Naive thymus-derived CD4-positive, alpha-beta T cell (primary cell): Measurements from ENCODE around the gene TAF9. TPM values are rescaled to one million over a fixed set of nuclear protein-coding genes. Genes with fewer than 3 reads are reported as not detected.

ENCODE experiments used
- ATAC-seq: fragments of 150-1000 bp; cut with Tn5 transposase; 2 replicates; pipeline ENCODE4 v1.10.0; 2021; ENCODE audit warnings: mild to moderate bottlenecking, moderate library complexity
- CTCF ChIA-PET: fragments of 350-600 bp; sonication (Branson Sonifier 250); formaldehyde crosslinking; loops from one replicate; lab custom pipeline; 2021; ENCODE audit warnings: antibody characterized with exemption; lab: Charles Lee
- POLR2A ChIA-PET: fragments of 350-600 bp; sonication (Branson Sonifier 250); formaldehyde crosslinking; loops from one replicate; lab custom pipeline; 2021; ENCODE audit warnings: antibody characterized with exemption, inconsistent platforms; lab: Charles Lee
- DNase-seq, 9 donors: peaks; one replicate each; pipeline versions ENCODE4 v3.0.0 to v3.0.0-alpha.2; 2020 to 2022; ENCODE audit warnings: mixed read lengths in 1 of 9
- H3K27ac ChIP-seq: one replicate; pipeline ENCODE4 v1.7.0; 2013; ENCODE audit warnings: mild to moderate bottlenecking, low read depth, low read length, moderate library complexity
- H3K27me3 ChIP-seq, 2 donors: one replicate each; pipeline ENCODE4 v1.7.0; 2013; ENCODE audit warnings: low read length in 2 of 2, mild to moderate bottlenecking in 2 of 2, moderate library complexity in 2 of 2; ENCODE audit not compliant: control insufficient read depth in 2 of 2, insufficient read depth in 2 of 2
- H3K36me3 ChIP-seq, 3 experiments: 1 replicate in 2 of 3; 2 replicates in 1 of 3; pipeline ENCODE4 v1.7.0; 2013; ENCODE audit warnings: low read length in 3 of 3, mild to moderate bottlenecking in 3 of 3, moderate library complexity in 1 of 3; ENCODE audit not compliant: insufficient read depth in 3 of 3, control insufficient read depth in 2 of 3
- H3K4me1 ChIP-seq, 2 donors: one replicate each; pipeline ENCODE4 v1.7.0; 2013; ENCODE audit warnings: low read length in 2 of 2, mild to moderate bottlenecking in 2 of 2, moderate library complexity in 1 of 2; ENCODE audit not compliant: control insufficient read depth in 2 of 2, insufficient read depth in 2 of 2
- H3K4me3 ChIP-seq: 2 replicates; pipeline ENCODE4 v1.7.0; 2013; ENCODE audit warnings: mild to moderate bottlenecking, low read length
- H3K9me3 ChIP-seq, 3 experiments: 1 replicate in 2 of 3; 2 replicates in 1 of 3; pipeline ENCODE4 v1.7.0; 2013; ENCODE audit warnings: low read length in 3 of 3; ENCODE audit not compliant: control insufficient read depth in 2 of 3
- H3K27ac Mint-ChIP-seq, 9 donors: one replicate each; pipeline ENCODE4 v1.8.0; 2020 to 2022; ENCODE audit warnings: mixed read lengths in 9 of 9, mild to moderate bottlenecking in 8 of 9, moderate library complexity in 5 of 9, inconsistent platforms in 2 of 9
- H3K27me3 Mint-ChIP-seq, 5 donors: one replicate each; pipeline ENCODE4 v1.8.0; 2021 to 2022; ENCODE audit warnings: mixed read lengths in 5 of 5, mild to moderate bottlenecking in 1 of 5
- H3K36me3 Mint-ChIP-seq, 5 donors: one replicate each; pipeline ENCODE4 v1.8.0; 2020 to 2022; ENCODE audit warnings: mixed read lengths in 5 of 5, mild to moderate bottlenecking in 3 of 5, inconsistent platforms in 1 of 5
- H3K4me1 Mint-ChIP-seq, 7 donors: one replicate each; pipeline ENCODE4 v1.8.0; 2020 to 2022; ENCODE audit warnings: mixed read lengths in 7 of 7, mild to moderate bottlenecking in 3 of 7, inconsistent platforms in 1 of 7
- H3K4me3 Mint-ChIP-seq, 10 donors: one replicate each; pipeline ENCODE4 v1.8.0; 2020 to 2022; ENCODE audit warnings: mild to moderate bottlenecking in 10 of 10, mixed read lengths in 10 of 10, moderate library complexity in 6 of 10, inconsistent platforms in 2 of 10
- H3K9me3 Mint-ChIP-seq, 11 donors: one replicate each; pipeline ENCODE4 v1.8.0; 2020 to 2022; ENCODE audit warnings: mixed read lengths in 11 of 11, mild to moderate bottlenecking in 4 of 11, inconsistent platforms in 1 of 11, moderate library complexity in 1 of 11
- intact Hi-C, 2 donors: fragments of 100-400 bp; cut with micrococcal nuclease; formaldehyde crosslinking; loops; one replicate each; pipeline ENCODE4 v1.15.1; 2023
- polyA plus RNA-seq, 2 donors: library from polyadenylated mRNA; unstranded; fragments of 300-500 nt; fragmentation: Illumina TruSeq; gene quantifications; one replicate each; pipeline ENCODE4 v1.2.3, GENCODE V29; 2021
- total RNA-seq, 6 experiments: library from RNA in 5 of 6; stranded (reverse) in 5 of 6; gene quantifications; 1 replicate in 5 of 6; 2 replicates in 1 of 6; pipeline ENCODE4 v1.2.3 and lab custom pipeline; 2021 to 2026

Gene TAF9
- total and polyA plus RNA-seq, 7 experiments from 2014 or later = 48.5 to 135 (median 53.1) TPM

- Mint-ChIP-seq H3K27me3 (no peaks in the 10 kb centered on the region), H3K9me3 (no peaks in the 10 kb centered on the region), H3K36me3 (peaks cover 6 to 13% (median 10%) of the 10 kb centered on the region in 5 donors), H3K27ac (peak overlapping the region; percentile 95 to 100 (median 98)), H3K4me1 (peaks cover 24 to 67% (median 51%) of the 10 kb centered on the region in 7 donors), H3K4me3 (peak overlapping the region; percentile 91 to 100 (median 97))
- Histone ChIP-seq H3K4me3 (peak overlapping the region; percentile 97), H3K4me1 (peaks cover 18 to 23% of the 10 kb centered on the region in 2 donors), H3K36me3 (peaks cover 0 to 20% (median 8%) of the 10 kb centered on the region in 3 experiments), H3K27ac (peak overlapping the region; percentile 99), H3K9me3 (no peaks in the 10 kb centered on the region), H3K27me3 (no peaks in the 10 kb centered on the region)
- ChIA-PET CTCF (no interaction called here), POLR2A (interaction anchor here (1.3 kb wide), 1 partner anchor 275 kb away, joined by 5 read pairs; the partner anchor contains the start of gene SLC30A5)
- DNase-seq (peak in 7 of 9 donors; percentile 36 to 74 (median 54)), ATAC-seq (peak; percentile 28)
- intact Hi-C loops = loop anchor here (1.0 kb wide), 8 partner anchors 36 to 325 kb away; partner anchors contain the start of genes CCDC125 (in 2 of the 2), CDK7 (in 2 of the 2), CENPH (in 2 of the 2) and CCNB1 (in 1 of the 2)
These were observed 621 bp downstream of the TAF9 start for GRCh38 chr5:69368458-69369339.

GRCh38 chr5:69367697-69368279 is 1.5 kb downstream of the TAF9 start:
- ChIA-PET POLR2A (interaction anchor here (1.1 to 1.3 kb wide), 2 partner anchors 61 to 274 kb away, joined by 3 to 5 read pairs; partner anchors contain the start of gene SLC30A5), CTCF (no interaction called here)
- Mint-ChIP-seq H3K27me3 (no peaks in the 10 kb centered on the region), H3K4me3 (peak overlapping the region; percentile 91 to 100 (median 97)), H3K27ac (peak overlapping the region; percentile 95 to 100 (median 98)), H3K4me1 (peaks cover 22 to 69% (median 53%) of the 10 kb centered on the region in 7 donors), H3K9me3 (no peaks in the 10 kb centered on the region), H3K36me3 (peaks cover 4 to 19% (median 13%) of the 10 kb centered on the region in 5 donors)
- Histone ChIP-seq H3K27ac (peak overlapping the region; percentile 99), H3K9me3 (no peaks in the 10 kb centered on the region), H3K4me1 (peaks cover 18 to 23% of the 10 kb centered on the region in 2 donors), H3K27me3 (no peaks in the 10 kb centered on the region), H3K4me3 (peak overlapping the region; percentile 97), H3K36me3 (peaks cover 4 to 25% (median 8%) of the 10 kb centered on the region in 3 experiments)
- DNase-seq (no peak), ATAC-seq (no peak)
- intact Hi-C loops = no loop called here

- Mint-ChIP-seq H3K27me3 (no peaks in the 10 kb centered on the region), H3K36me3 (peaks cover 4 to 19% (median 13%) of the 10 kb centered on the region in 5 donors), H3K9me3 (no peaks in the 10 kb centered on the region), H3K4me1 (peaks cover 22 to 52% (median 39%) of the 10 kb centered on the region in 7 donors), H3K4me3 (peak overlapping the region in 1 of 10 donors; percentile 25), H3K27ac (peak overlapping the region in 3 of 9 donors; percentile 4 to 16 (median 12))
- ChIA-PET CTCF (no interaction called here), POLR2A (interaction anchor here (0.9 kb wide), 1 partner anchor 271 kb away, joined by 3 read pairs; the partner anchor contains the start of gene SLC30A5)
- H3K27me3 ChIP-seq = no peaks in the 10 kb centered on the region
- intact Hi-C loops = no loop called here
- H3K4me3 ChIP-seq = no peak overlapping the region
- H3K4me1 ChIP-seq = peaks cover 13 to 15% of the 10 kb centered on the region in 2 donors
- no peaks in the 10 kb centered on the region for H3K9me3 ChIP-seq
- DNase-seq (no peak), ATAC-seq (no peak)
- peaks cover 5 to 31% (median 8%) of the 10 kb centered on the region in 3 experiments for H3K36me3 ChIP-seq
- no peak overlapping the region for H3K27ac ChIP-seq
These were observed 4.5 kb downstream of the TAF9 start for GRCh38 chr5:69364850-69365249.

GRCh38 chr5:69364414-69364813 is 4.9 kb downstream of the TAF9 start:
- H3K27me3 ChIP-seq = no peaks in the 10 kb centered on the region
- Mint-ChIP-seq H3K4me3 (no peak overlapping the region), H3K36me3 (peaks cover 4 to 19% (median 13%) of the 10 kb centered on the region in 5 donors), H3K4me1 (peaks cover 22 to 57% (median 39%) of the 10 kb centered on the region in 7 donors), H3K27ac (peak overlapping the region in 3 of 9 donors; percentile 24 to 80 (median 45)), H3K27me3 (no peaks in the 10 kb centered on the region), H3K9me3 (no peaks in the 10 kb centered on the region)
- H3K4me1 ChIP-seq = peaks cover 13 to 15% of the 10 kb centered on the region in 2 donors
- ATAC-seq (peak; percentile 30), DNase-seq (peak in 5 of 9 donors; percentile 25 to 33 (median 29))
- intact Hi-C loops = no loop called here
- no peak overlapping the region for H3K4me3 ChIP-seq
- POLR2A ChIA-PET = no interaction called here
- H3K9me3 ChIP-seq = no peaks in the 10 kb centered on the region
- CTCF ChIA-PET = interaction anchor here (1.5 kb wide), 1 partner anchor 8 kb away, joined by 3 read pairs; no protein-coding TSS in a partner anchor
- H3K36me3 ChIP-seq = peaks cover 5 to 31% (median 8%) of the 10 kb centered on the region in 3 experiments
- no peak overlapping the region for H3K27ac ChIP-seq

- Mint-ChIP-seq H3K4me3 (no peak overlapping the region), H3K27me3 (no peaks in the 10 kb centered on the region), H3K9me3 (no peaks in the 10 kb centered on the region), H3K36me3 (peaks cover 6 to 28% (median 13%) of the 10 kb centered on the region in 5 donors), H3K27ac (peak overlapping the region in 2 of 9 donors; percentile 15 to 46), H3K4me1 (peaks cover 17 to 45% (median 31%) of the 10 kb centered on the region in 7 donors)
- H3K36me3 ChIP-seq = peaks cover 5 to 21% (median 8%) of the 10 kb centered on the region in 3 experiments
- no peak for ATAC-seq
- no peaks in the 10 kb centered on the region for H3K9me3 ChIP-seq
- intact Hi-C loops = no loop called here
- H3K27me3 ChIP-seq = no peaks in the 10 kb centered on the region
- peaks cover 4% of the 10 kb centered on the region in 2 donors for H3K4me1 ChIP-seq
- DNase-seq = no peak
- CTCF ChIA-PET = no interaction called here
- no peak overlapping the region for H3K4me3 ChIP-seq
- H3K27ac ChIP-seq = no peak overlapping the region
- POLR2A ChIA-PET = no interaction called here
These were observed 8.9 kb downstream of the TAF9 start for GRCh38 chr5:69360442-69360841.

- Histone ChIP-seq H3K27ac (no peak overlapping the region), H3K4me1 (peaks cover under 1 to 4% of the 10 kb centered on the region in 2 donors), H3K36me3 (peaks cover 5 to 14% (median 5%) of the 10 kb centered on the region in 3 experiments), H3K27me3 (no peaks in the 10 kb centered on the region), H3K9me3 (no peaks in the 10 kb centered on the region), H3K4me3 (no peak overlapping the region)
- intact Hi-C loops = no loop called here
- Mint-ChIP-seq H3K27me3 (no peaks in the 10 kb centered on the region), H3K36me3 (peaks cover 4 to 23% (median 11%) of the 10 kb centered on the region in 5 donors), H3K4me3 (no peak overlapping the region), H3K4me1 (peaks cover 17 to 40% (median 25%) of the 10 kb centered on the region in 7 donors), H3K9me3 (no peaks in the 10 kb centered on the region), H3K27ac (peak overlapping the region in 3 of 9 donors; percentile 8 to 62 (median 46))
- DNase-seq (no peak), ATAC-seq (no peak)
- ChIA-PET CTCF (no interaction called here), POLR2A (no interaction called here)
These were observed 9.6 kb downstream of the TAF9 start for GRCh38 chr5:69359699-69360098.
